GM21360 (cell line): ENCODE results near the gene AGXT.

ENCODE experiments used
- ATAC-seq: cut with Tn5 transposase; IDR thresholded peaks from one replicate; pipeline ENCODE4 v1.9.1; 2021; ENCODE audit warnings: mild to moderate bottlenecking, moderate library complexity; ENCODE audit not compliant: unreplicated experiment

AGXT gene

DNA sequence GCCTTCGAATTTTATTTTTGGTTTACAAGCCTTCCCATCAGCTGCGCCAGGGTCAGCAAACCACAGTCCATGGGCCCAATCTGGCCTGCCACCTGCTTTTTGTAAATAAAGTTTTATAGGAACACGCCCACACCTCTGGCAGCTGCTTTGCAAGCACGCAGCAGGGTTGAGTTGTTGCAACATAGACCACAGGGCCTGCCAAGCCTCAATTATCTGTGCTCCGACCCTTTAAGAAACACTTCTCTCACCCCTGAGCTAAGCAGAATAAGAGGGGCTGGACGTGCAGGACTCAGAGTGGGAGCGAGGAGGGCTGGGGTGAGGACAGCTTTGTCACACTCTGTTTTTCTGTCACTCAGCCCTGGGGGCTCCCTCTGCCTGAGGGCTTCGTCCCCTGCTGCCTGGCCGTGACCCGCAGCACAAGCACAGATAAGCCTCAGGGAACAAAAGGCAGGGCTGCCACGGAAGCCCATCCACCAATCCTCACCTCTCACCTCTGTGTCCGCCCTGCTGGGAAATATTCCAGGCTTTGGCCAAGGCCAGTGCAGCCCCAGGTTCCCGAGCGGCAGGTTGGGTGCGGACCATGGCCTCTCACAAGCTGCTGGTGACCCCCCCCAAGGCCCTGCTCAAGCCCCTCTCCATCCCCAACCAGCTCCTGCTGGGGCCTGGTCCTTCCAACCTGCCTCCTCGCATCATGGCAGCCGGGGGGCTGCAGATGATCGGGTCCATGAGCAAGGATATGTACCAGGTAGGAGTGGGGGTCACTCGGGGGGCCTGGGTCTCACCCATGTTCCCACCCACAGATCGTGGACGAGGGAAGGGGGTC is at the start of gene AGXT:
Gene AGXT (plus strand): TSS at position 539 of the 823 bp plus-strand sequence. CDS start 42 bp downstream, at position 581.
- ATAC-seq, result no peak

- no peak for ATAC-seq
Observed at GRCh38 chr2:240819126-240819857, 49.3 kb upstream of the AGXT start.

DNA sequence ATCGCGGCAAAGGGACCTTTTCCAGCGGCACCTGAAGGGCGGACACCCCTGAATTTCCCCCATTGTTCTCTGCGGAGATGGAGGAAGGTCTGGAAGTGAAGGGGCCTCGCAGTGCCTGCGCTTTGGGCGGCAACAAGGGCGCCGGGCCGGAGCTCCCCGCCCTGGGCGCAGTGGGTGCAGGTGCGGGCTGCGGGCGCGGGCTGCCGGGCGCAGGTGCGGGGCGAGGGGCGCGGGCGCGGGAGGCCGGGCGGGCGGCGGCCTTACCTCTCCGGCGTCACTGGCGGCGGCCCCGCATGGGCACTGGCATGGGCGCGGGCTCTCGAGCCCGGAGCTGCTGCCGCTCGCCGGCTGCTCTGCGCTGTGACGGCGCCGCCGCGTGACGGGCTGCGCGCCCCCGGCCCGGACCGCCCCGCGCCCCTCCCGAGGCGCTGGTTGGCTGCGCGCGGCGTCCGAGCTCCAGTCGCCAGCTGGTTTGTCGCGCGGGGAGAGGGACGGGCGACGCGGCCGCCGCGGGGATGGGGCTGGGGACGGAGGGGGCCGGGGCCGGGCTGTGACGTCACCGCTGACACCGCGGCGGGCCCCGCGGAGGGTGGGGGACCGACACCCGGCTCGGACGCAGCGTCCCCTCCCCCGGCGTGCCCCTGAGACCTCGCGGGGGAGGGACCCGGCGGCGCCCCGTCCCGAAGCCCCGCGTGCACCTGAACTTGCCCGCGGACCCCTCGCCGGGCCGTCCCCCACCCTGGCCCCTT is 48.6 kb upstream of the AGXT start, which contains the start of gene KIF1A:
Gene KIF1A (minus strand): TSS at position 362 of the 749 bp plus-strand sequence. CDS start 22,467 bp downstream, outside the sequence.
- ATAC-seq, result no peak

GRCh38 chr2:240820607-240821428 is 47.8 kb upstream of the AGXT start:
- no peak for ATAC-seq

GRCh38 chr2:240821429-240821778 is 47.2 kb upstream of the AGXT start:
- ATAC-seq, result no peak

DNA sequence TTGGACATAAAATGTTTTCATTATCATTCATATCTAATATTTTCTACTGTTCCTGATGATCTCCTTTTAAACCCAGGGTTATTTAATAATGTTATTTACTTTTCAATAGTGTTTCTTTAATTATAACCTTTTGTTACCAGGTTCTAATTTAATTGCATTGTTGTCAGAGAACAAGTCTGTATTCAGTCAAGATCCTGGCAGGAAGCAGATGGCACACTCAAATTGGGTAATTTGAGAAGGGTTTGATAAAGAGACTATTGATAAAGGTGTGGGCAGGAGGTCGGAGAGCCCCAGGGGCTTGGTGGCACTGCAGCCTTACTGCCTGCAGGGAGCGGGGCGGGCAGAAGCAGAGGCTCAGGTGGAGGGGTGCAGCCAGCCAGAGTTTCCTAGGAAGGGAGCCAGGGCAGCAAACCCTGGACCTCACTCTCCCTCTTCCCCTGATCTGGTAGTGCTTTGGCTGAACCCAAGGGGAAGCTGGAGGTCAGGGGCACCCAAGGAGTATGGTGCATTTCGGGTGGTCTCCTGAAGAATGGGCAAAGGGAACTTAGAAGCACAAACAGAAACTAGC is 46.3 kb upstream of the AGXT start:
- no peak for ATAC-seq

DNA sequence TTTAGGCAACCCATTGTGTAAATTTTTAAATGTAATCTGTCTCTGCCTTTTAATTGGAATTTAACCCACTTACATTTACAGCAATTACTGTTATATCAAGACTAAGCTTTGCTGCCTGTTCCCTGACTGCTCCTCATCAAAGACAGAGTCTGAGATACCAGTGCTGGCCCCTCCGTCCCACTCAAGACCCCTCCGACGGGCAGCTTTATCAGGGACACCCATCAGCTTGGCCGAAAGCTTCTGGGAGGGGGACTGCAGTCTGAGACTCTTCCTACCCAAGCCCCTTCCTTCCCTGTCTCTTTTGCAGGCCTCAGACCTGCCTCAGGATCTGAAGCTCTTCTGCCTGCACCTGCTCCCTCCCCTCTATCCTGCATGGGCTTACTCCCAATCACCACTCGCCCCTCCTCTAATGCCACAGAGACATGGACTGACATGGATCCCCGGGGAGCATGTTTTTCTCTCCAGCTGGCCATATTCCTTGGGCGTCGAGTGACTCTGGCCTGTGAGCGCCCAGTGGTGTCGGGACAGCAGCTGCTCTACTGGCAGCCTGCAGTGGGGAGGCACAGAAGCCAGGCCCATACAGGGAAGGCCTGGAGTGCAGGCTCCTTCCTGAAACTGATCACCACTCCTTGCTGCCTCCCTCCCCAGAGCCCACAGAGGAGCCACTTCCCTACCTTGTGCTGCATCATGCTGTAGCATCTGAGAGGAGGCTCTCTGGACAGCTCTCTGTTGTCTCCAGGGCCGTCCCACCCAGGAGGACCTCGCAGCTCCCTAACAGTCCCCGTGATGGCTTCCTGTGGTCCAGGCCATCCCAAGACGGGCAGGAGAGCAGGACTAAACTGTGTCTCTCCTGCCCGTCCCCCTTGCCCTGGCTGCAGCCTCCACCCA is 44.9 kb upstream of the AGXT start:
- no peak for ATAC-seq

- ATAC-seq, result no peak
Observed at GRCh38 chr2:240825476-240825875, 43.1 kb upstream of the AGXT start.

DNA sequence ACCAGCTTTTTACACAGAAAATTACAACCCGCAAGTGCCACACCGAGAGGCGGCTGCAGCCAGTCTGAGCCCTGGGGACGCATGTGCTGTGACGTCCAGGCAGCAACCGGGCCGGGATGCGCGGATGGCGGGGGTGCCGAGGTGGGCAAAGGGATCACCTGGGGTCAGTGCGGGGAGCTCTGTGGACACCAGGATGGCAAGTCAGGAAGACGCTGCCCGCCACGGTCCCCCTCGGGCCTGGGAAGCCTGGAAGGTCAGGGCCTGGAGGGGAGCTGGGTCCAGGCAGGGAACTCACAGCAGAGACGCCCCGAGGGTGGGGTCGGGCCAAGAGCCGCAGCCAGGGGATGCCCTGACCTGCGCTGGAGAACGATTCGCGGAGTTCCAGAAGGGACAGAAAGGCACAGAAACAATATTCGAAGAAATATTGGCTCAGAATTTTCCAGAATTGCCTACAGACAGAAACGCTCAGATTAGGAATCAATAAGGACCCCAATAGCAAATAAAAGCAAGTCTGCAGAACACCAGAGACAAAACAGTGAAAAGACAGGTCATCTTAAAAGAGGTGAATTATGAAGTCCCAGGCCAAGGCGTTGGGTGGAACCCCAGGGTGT is 36.9 kb upstream of the AGXT start:
- no peak for ATAC-seq

GRCh38 chr2:240832205-240832727 is 36.4 kb upstream of the AGXT start:
- ATAC-seq, result peak; percentile 91

GRCh38 chr2:240832921-240833494 is 35.6 kb upstream of the AGXT start:
- ATAC-seq, result no peak

DNA sequence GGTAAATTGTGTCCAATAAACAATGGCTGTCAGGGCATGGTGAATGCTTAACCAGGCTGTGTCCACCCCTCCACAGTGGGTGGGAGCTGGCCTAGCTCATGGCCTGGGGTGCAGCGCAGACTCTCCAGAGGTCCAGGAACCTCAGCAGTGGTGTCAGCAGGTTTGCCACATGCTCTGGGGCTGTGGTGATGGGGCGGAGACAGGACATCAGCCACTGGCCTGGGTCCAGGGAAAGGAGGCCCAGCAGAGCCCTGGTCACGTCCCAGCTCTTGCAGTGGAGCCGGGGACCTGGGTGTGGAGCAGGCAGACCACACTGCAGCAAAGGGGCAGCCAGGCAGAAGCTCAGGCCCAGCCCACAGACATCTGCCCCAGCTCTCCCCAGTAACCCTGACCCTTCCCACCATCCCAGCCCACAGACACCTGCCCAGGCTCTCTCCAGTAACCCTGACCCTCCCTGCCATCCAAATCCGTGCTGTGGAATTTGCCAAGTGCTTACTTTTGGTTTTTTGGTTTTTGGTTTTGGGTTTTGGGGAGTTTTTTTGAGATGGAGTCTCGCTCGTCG is 34.8 kb upstream of the AGXT start:
- ATAC-seq, result no peak

- no peak for ATAC-seq
Observed at GRCh38 chr2:240834377-240834975, 34.1 kb upstream of the AGXT start.

DNA sequence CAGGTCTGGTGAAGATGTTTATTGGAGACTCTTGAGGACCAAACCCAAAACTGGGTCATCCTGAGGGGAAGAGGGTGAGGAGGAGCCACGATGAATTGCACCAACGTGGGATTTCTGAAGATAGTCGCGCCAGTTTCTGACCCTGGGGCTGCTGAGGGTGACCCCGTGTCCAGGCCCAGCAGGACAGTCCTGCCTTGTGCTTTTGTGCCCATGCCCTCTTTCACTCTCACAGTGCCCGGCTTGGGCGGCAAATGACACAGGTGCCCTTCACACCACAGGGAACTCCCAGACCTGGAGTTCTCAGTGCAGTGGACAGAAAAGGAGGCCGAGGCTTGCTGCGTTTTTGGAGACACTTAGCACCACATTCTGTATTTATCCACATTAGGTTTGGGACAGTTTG is 33.1 kb upstream of the AGXT start:
- no peak for ATAC-seq

- no peak for ATAC-seq
Observed at GRCh38 chr2:240836781-240837467, 31.7 kb upstream of the AGXT start.

DNA sequence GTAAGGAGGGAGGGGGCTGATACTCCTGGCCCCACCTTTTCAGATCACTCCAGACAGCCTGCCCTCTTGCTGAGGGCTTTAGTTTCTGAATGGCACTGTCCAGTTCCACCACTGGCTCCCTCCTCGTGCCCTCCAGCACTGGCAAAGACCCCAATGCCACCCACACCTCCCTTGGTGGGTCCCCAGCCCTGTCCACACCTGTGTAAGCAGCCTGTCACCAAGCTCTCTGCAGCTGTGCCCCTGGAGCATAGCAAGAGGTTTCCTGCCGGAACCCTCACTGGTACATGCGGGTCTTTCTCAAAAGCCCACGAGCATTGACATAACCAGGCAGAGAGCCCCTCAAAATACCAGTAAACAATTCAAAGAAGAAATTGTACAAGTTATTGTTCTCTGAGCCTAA is 31.0 kb upstream of the AGXT start:
- no peak for ATAC-seq
